ENCODE data around the gene CNPY1.

Gene CNPY1

GRCh38 chr7:155464948-155465739, 81.2 kb downstream of the CNPY1 start:
- no peak for DNase-seq

GRCh38 chr7:155464183-155464582, 82.2 kb downstream of the CNPY1 start:
- DNase-seq = no peak

- no peak for DNase-seq
These were observed 83.1 kb downstream of the CNPY1 start for GRCh38 chr7:155463114-155463811.

GRCh38 chr7:155462163-155462735, 84.1 kb downstream of the CNPY1 start:
- no peak for DNase-seq

GRCh38 chr7:155461631-155462030, 84.7 kb downstream of the CNPY1 start:
- DNase-seq = no peak

- no peak for DNase-seq
These were observed 85.3 kb downstream of the CNPY1 start for GRCh38 chr7:155460926-155461613.

GRCh38 chr7:155459700-155460461, 86.5 kb downstream of the CNPY1 start:
- no peak for DNase-seq

GRCh38 chr7:155458878-155459699, 87.3 kb downstream of the CNPY1 start:
- DNase-seq = no peak

- DNase-seq = no peak
These were observed 88.1 kb downstream of the CNPY1 start, which contains the start of gene EN2 for GRCh38 chr7:155458111-155458877. TSS of gene EN2 (plus strand) at chr7:155458129. CDS start at chr7:155458378, 249 bp downstream.

GRCh38 chr7:155457544-155458110, 88.7 kb downstream of the CNPY1 start:
- no peak for DNase-seq

GRCh38 chr7:155456738-155457543, 89.4 kb downstream of the CNPY1 start:
- DNase-seq = no peak

GRCh38 chr7:155455776-155456737, 90.3 kb downstream of the CNPY1 start:
- DNase-seq = no peak

- no peak for DNase-seq
These were observed 91.1 kb downstream of the CNPY1 start for GRCh38 chr7:155455132-155455693.

GRCh38 chr7:155454183-155455112, 91.9 kb downstream of the CNPY1 start:
- no peak for DNase-seq

- DNase-seq = no peak
These were observed 92.8 kb downstream of the CNPY1 start for GRCh38 chr7:155453296-155454182.

All from CD4-positive, alpha-beta T cell treated with Interleukin-17A for 4 hours (primary cell).